CD1c-positive myeloid dendritic cell (primary cell): ENCODE measurements around the gene FAM72C.
"Not testable (repeated sequence)": the region's sequence is repeated elsewhere in the genome, so short reads cannot be mapped to it uniquely, and the experiment has no call there.

Experiments
- DNase-seq: peaks from one replicate; pipeline ENCODE4 v3.0.0-alpha.2; 2016; ENCODE audit errors: extremely low spot score

The FAM72C gene

GRCh38 chr1:143971924-143972700, at the start of gene FAM72C:
FAM72C (minus strand) TSS chr1:143971986; CDS start chr1:143971141, 845 bp downstream.
- DNase-seq, result not testable (repeated sequence)

- not testable (repeated sequence) for DNase-seq
Observed at GRCh38 chr1:144020001-144020738, 48.4 kb upstream of the FAM72C start.

- not testable (repeated sequence) for DNase-seq
Observed at GRCh38 chr1:144019101-144019500, 47.3 kb upstream of the FAM72C start.

GRCh38 chr1:144015180-144015966, 43.6 kb upstream of the FAM72C start:
- DNase-seq, result not testable (repeated sequence)

DNA sequence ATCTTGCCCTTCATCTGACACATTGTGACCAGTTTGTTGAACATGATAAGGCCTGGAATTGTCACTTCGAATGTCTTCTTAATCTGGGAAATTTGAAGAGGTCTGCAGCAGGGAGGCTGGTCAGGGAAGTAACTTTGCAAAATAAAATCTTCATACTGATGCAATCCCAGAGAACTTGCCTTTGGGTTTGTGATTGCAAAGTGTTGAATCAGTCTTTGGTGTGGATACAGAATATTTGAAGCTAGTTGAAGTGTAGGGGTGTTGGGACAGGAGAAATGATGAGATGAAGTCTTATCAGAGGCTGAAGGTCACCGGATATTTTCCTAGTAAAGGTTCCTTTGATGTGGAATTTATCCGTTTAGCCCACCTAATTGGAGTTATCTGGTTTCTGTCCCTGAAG, 42.7 kb upstream of the FAM72C start:
- not testable (repeated sequence) for DNase-seq

DNA sequence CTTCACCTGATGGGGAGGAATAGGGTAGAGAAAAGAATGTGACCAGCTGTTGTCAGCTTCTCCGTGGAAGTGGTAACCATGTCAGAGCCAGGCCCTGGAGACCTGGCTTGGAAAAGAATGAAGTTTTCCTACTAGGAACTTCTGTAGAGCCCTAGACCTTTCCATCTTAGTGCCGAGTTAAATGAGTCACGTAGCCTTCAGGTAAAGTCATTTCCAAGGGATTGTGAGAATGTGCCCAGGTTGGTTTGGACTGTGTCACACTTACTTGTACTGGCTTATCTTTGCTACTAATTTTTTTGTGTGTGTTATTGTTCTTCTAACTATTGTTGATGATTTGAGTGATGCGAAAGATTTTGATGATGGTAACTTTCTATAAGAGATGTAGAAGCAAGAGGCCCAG, 42.3 kb upstream of the FAM72C start:
- DNase-seq, result not testable (repeated sequence)

- DNase-seq, result not testable (repeated sequence)
Observed at GRCh38 chr1:144012168-144012733, 40.5 kb upstream of the FAM72C start.

GRCh38 chr1:144009410-144009809, 37.6 kb upstream of the FAM72C start:
- DNase-seq, result not testable (repeated sequence)

DNA sequence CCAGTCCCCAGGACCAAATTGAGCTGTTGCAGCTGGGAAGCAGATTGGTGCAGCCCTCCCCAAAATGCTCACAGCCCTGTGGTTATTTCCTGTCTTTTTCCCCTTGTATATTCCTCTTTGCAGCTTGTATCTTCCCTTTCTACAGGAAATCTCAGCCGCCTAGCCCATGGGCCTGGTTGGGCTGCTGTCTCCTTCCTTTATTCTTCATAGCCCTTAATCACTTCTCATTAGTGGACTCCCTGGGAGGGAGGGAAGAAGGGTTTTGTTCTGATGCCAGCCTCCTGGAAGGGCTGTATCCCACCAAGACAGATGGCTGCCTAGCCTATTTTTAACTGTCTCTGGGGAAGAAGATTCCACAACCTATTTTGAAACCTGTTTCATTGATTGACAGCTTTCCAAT, 32.5 kb upstream of the FAM72C start:
- not testable (repeated sequence) for DNase-seq

DNA sequence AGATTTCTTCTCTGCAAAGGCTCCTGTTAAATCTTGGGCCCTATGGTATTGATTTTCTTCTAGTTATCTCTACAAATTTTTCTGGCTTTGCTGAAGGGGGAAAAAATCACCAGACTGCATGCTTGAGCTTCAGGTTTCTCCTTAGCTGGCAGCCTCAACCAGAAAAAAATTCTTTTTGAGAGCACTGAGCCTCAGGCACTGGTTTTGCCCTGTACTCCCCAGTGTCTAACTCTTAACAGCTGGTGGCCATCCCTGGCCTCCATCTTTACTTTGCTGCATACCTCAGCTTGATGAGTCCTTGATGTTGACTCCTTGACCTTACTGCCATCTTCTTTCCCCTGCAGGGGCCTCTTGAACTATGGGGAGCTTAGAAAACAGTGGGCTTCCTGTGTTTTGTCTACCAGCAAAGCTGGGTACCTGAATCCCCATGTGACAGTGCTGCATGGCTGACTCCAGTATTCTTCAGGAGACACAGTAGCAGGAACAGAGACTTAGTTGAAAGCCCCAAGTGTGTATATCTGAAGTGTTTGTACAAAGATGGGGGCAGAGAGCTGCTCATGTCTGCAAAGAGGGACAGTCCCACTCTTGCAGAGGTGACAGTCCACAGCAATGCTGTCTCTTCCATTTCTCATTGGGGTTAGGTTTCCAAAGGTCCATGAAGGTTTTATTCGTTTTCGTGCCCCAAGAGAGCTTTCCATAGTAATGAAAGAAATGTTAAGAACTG, 31.7 kb upstream of the FAM72C start:
- not testable (repeated sequence) for DNase-seq

- DNase-seq, result peak; percentile 4
Observed at GRCh38 chr1:144002141-144002881, 30.5 kb upstream of the FAM72C start.

- not testable (repeated sequence) for DNase-seq
Observed at GRCh38 chr1:144001077-144001476, 29.3 kb upstream of the FAM72C start.

DNA sequence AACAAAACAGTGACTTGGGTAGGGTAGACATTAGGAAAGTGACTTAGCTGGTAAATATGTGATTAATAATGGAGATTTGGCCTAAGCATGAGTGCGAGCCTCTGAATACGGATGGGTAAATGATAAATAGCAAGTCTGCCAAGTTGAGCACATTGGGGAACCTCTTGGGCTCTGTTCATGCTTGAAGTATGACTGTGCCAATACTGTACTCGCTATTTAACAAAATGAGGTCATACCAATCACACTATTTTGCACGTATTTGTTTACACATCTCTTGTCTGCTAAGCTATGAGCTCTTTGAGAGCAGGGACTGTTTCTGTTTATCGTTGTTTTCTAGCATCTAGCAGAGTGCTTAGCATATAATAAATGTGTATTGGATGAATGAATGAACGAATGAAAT, 24.2 kb upstream of the FAM72C start:
- DNase-seq, result not testable (repeated sequence)

DNA sequence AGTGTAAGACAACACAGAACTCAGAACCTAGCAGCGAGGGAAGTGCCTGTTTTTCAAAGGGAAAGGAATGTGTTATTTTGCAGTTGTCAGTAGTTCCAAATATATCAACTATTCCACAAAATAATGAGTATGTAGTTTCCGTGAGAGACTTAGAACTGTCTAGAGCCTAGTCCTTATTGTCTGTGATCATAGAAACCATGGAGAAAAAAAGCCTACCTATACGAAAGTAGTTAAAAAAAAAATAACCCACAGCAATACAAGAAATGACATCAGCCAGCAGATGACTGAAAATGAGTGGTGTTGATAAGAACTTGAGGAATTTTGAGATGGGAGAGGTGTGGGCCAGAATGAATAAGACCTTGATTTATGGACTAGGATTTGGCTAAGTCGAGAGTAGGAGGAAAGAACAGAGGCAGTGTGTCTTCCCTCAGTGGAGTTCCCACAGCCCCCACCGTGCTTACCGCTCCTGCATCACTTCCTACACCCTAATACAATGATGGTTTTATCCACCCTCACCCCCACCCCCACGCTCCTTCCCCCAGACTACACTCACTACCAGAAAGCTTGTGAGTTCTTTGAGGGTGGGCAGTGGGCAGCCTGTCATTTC, 21.6 kb upstream of the FAM72C start:
- DNase-seq, result not testable (repeated sequence)

DNA sequence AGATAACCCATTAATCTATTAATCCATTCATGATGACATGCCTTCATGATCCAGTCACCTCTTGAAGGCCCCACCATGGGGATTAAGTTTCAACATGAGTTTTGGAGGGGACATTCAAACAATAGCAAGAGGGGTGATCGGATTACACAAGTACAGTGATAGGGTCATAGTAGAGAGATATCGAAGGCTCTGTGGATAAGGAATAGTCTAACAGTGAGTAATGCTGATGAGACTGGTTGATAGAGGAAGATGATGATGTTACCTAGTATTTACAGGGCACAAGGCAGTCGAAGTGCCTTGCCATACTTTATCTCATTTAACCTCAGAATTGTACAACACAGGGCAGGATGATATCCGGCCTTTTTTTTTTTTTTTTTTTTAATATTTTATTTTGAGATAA, 18.9 kb upstream of the FAM72C start:
- DNase-seq, result not testable (repeated sequence)

- not testable (repeated sequence) for DNase-seq
Observed at GRCh38 chr1:143989719-143990118, 17.9 kb upstream of the FAM72C start.

DNA sequence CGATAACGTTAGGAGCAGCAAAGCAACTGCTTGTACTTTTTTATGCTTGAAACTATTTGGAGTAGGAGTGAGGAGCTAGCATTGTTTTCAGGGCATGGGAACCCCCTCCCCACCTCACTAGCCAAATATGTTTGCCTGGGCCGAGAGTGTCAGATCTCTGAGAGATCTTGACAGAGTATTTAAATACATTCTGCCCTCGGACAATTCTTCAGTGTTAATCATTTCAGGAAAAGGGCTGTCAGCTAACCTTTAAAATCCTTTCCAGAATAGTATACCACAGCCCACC, 17.6 kb upstream of the FAM72C start:
- not testable (repeated sequence) for DNase-seq

GRCh38 chr1:143988602-143989426, 17.0 kb upstream of the FAM72C start:
- not testable (repeated sequence) for DNase-seq

DNA sequence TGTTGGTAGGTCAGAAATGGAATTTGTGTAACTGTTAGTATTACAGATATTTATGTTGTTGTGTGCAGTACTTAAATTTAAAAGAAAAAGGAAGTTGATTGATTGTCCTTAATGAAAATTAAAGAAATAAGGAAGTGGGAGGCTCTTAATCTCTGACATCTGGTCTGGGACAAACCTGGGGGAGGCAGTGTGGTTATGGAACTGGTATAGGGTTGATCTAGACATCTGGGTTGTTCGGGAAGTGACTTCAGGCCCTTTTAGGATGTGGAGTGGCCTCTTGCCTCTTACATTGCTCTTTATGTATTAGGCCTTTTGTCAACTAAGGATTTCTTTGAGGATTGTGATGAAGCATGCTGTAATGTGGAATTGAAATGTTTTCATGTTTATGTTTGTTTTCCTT, 16.1 kb upstream of the FAM72C start:
- not testable (repeated sequence) for DNase-seq
